Dendritic cell treated with granulocyte-macrophage colony-stimulating factor and Interleukin-4, amounts not matched to agents 40 ng/mL and 50 ng/mL, for 4 days (primary cell): ENCODE data around the gene NT5DC3.
A peak's percentile ranks its signal among the peaks of the same experiment; 100 is the strongest.

Source experiments
- H3K27ac Mint-ChIP-seq: one replicate; pipeline ENCODE4 v1.8.0; 2022; ENCODE audit warnings: mild to moderate bottlenecking, mixed read lengths
- H3K27me3 Mint-ChIP-seq: one replicate; pipeline ENCODE4 v1.8.0; 2022; ENCODE audit warnings: mild to moderate bottlenecking, mixed read lengths
- H3K36me3 Mint-ChIP-seq: one replicate; pipeline ENCODE4 v1.8.0; 2022; ENCODE audit warnings: low read depth, mixed read lengths
- H3K4me1 Mint-ChIP-seq: one replicate; pipeline ENCODE4 v1.8.0; 2022; ENCODE audit warnings: low read depth, mixed read lengths
- H3K4me3 Mint-ChIP-seq: one replicate; pipeline ENCODE4 v1.8.0; 2022; ENCODE audit warnings: mild to moderate bottlenecking, moderate library complexity, mixed read lengths
- H3K9me3 Mint-ChIP-seq: one replicate; pipeline ENCODE4 v1.8.0; 2022; ENCODE audit warnings: mixed read lengths
- intact Hi-C: fragments of 100-400 bp; cut with micrococcal nuclease; formaldehyde crosslinking; loops from one replicate; pipeline ENCODE4 v1.15.0; 2022

NT5DC3 gene

DNA sequence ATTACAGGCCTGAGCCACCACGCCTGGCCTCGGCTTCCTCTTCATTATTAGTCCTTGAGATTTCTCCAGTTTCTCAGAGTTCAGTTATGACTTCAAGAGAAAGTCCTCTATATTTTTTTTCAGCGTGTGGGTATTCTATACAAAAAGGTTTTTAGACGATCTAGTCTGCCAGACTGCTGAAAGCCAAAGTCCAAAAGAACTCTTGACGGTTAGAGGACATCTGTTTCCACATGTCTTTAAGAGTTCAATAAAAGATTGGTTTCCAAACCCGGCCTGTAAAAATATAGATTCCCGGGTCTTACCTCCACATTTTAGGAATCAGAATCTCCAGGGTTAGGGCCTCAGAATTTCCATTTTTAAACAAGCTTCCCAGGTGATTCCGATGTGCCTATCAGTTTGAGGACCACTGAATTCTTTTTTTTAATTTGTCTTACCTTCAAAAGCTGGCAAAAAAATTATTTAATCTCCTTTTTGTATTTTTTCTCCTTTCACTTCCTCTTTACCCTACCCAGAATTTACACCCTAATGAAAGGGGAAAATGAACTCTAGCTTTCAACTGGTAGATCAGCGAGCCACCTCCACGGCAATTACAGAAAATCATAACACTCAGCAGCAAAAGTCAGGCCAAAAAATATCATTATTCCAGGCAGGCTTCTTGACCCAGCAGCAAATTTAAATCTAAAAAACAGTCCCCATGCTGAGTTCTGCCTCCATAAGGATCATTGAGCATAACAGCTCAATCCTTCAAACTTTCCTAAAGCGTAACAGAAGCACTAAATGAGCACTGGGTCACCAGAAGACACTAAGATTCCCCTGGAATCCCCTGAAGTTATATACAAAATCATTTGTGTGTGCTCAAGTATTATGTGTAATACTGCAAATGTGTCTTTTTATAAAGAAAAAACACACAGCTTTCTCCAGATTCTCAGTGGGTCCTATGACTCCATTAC, 8.7 kb downstream of the NT5DC3 start:
- Mint-ChIP-seq H3K27ac (peak overlapping the region; percentile 83), H3K4me3 (peak overlapping the region; percentile 59), H3K36me3 (peaks cover 7% of the 10 kb centered on the region), H3K27me3 (no peaks in the 10 kb centered on the region), H3K4me1 (peaks cover 65% of the 10 kb centered on the region), H3K9me3 (no peaks in the 10 kb centered on the region)
- intact Hi-C loops = no loop called here

DNA sequence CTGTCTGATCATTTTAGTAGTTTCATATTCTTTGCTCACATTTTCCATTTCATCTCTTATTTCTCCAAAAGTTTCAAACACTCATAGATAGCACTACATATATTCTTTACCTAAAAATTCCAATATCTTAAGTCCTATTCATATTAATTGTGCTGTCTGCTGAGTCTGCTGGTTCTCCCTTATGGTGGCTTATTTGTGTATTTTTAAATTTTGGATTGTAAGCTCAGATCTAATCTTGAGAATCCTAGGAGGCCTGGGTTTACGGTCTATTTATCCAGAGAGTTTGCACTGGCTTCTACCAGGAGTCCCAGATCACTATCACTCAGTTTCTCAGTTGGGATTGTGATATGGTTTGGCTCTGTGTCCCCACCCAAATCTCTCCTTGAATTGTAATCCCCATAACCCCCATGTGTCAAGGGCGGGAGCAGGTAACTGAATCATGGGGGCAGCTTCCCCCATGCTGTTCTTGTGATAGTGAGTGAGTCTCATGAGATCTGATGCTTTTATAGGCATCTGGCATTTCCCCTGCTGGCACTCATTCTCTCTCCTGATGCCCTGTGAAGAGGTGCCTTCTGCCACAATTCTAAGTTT, 10.2 kb downstream of the NT5DC3 start:
- intact Hi-C loops = no loop called here
- H3K4me3 Mint-ChIP-seq = no peak overlapping the region
- H3K9me3 Mint-ChIP-seq = no peaks in the 10 kb centered on the region
- no peaks in the 10 kb centered on the region for H3K36me3 Mint-ChIP-seq
- peaks cover 71% of the 10 kb centered on the region for H3K4me1 Mint-ChIP-seq
- H3K27ac Mint-ChIP-seq = peak overlapping the region; percentile 83
- H3K27me3 Mint-ChIP-seq = no peaks in the 10 kb centered on the region

DNA sequence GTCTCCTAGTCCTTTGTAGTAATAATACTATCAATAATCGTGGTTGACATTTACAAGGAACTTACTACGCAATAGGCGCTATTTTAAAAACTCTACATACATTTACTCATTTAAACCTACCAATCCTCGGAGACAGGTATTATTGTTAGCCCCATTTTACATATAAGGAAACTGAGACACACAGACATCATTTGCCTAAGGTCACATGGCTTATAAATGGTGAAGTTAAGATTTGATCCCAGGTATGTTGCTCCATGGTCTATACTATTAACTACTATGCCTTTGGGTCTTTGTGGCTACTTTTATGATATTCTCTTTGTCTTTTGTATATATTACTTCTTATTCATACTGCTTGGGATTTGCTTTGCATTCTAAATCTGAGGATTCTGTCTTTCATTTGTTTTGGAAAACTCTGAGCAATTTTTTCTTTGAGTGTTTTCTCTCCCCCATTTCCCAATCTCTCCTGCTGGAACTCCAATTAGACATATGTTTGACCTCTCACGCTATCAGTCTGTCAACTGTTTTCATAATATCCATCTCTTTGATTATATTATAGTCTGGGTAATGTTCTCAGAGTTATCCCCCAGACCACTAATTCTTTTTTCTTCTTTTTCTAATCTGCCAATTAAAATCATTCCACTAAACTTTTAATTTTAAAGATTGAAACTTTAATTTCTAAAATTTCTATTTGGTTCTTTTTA, 10.9 kb downstream of the NT5DC3 start:
- Mint-ChIP-seq H3K9me3 (no peaks in the 10 kb centered on the region), H3K27me3 (no peaks in the 10 kb centered on the region), H3K4me1 (peaks cover 76% of the 10 kb centered on the region), H3K36me3 (no peaks in the 10 kb centered on the region), H3K4me3 (no peak overlapping the region), H3K27ac (peak overlapping the region; percentile 59)
- intact Hi-C loops = no loop called here

DNA sequence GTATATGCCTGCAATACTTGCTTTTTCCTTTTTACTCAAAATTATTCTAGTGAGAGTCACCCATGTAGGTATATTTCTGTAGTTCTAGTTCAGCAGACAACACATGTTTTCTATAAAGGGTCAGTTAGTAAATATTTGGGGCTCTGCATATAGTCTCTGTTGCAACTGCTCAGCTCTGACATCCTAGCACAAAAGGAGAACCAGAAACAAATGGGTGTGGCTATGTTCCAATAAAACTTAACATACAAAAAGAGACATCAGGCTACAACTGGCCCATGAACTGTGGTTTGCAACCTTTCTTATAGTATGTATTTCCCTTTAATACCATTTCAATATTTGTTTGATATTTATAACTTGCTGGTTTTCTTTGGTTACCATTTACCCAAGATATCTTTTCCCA, 11.9 kb downstream of the NT5DC3 start:
- Mint-ChIP-seq H3K27me3 (no peaks in the 10 kb centered on the region), H3K27ac (peak overlapping the region; percentile 59), H3K4me3 (no peak overlapping the region), H3K4me1 (peaks cover 75% of the 10 kb centered on the region), H3K36me3 (no peaks in the 10 kb centered on the region), H3K9me3 (no peaks in the 10 kb centered on the region)
- intact Hi-C loops = no loop called here

DNA sequence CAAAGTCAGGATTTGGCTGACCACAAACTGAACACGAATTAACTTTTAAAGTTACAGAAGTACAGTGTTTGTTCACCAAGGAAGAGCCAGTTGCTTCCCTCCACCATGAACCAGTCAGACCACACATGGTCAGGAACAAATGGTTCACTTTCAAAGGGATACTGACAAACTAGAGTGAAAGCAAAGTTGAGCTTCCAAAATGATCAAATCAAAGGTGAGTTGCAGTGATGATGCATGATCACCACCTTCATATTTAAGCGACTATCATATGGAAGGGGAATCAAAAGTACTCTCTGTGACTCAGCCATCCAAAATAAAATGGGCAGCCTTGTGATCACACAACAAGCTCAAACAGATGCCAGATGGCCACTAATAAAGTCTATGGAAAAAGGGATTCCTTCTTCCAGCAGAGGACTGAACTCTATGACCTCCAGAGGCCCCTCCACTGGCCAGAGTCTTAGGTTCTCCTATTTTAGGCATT, 13.1 kb downstream of the NT5DC3 start:
- Mint-ChIP-seq H3K36me3 (no peaks in the 10 kb centered on the region), H3K27me3 (no peaks in the 10 kb centered on the region), H3K9me3 (no peaks in the 10 kb centered on the region), H3K27ac (peak overlapping the region; percentile 59), H3K4me3 (no peak overlapping the region), H3K4me1 (peaks cover 69% of the 10 kb centered on the region)
- intact Hi-C loops = no loop called here

DNA sequence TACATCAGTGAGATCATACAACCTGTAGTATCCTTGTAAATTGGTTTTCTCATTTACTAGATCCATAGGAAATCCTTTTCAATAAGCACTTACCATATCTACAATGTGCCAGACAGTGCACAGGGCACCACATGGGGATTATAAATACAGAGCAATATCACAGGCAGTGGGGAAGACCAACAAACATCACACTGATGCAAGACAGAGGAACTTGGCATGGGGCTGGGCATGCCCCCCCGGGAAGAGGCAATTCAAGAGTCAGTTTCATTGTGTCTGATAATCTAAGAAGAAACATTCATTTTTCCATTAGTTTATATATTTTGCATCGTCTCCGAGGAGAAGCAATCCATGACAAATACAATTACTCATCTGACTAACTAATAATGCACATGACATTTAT, 16.2 kb downstream of the NT5DC3 start:
- H3K36me3 Mint-ChIP-seq = no peaks in the 10 kb centered on the region
- H3K4me1 Mint-ChIP-seq = peaks cover 37% of the 10 kb centered on the region
- H3K27ac Mint-ChIP-seq = no peak overlapping the region
- intact Hi-C loops = no loop called here
- peaks cover 10% of the 10 kb centered on the region for H3K9me3 Mint-ChIP-seq
- no peak overlapping the region for H3K4me3 Mint-ChIP-seq
- H3K27me3 Mint-ChIP-seq = no peaks in the 10 kb centered on the region

DNA sequence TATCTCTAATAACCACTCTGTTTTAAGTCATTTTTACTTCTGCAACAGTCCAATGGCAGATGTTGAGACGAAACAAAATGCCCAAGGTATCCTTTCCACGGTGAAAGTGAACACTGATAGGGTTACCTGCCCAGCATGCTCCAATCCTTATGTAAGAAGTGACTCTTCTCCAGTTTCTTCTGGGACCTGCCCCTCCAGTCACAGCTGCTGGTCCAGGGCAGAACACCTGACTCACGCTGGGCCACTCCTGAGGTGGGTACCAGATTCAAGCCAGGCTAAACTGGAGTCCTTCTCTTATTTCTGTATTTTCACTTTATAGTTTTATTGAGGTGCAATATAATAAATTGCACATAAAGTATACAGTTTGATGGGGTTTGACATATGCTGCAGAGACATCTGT, 16.7 kb downstream of the NT5DC3 start:
- H3K9me3 Mint-ChIP-seq = peaks cover 10% of the 10 kb centered on the region
- peaks cover 32% of the 10 kb centered on the region for H3K4me1 Mint-ChIP-seq

DNA sequence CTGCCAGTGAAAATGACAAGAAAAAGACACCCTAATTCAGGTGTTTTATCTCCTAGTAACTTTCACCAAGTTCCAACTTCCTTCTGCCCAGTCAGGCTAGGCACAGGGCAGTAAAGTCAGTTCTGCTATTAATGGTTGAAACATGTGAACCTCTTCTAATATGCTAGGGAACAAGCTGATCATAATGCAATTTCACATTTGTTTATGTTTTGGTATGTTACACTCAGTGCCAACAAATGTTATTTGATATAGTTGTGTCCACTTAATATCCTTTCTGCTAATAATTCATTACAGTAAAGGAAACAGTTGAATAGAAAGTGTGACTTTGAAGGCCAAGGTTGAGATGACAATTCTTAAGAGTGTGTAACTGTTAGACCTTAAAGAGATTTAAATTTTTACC, 17.2 kb downstream of the NT5DC3 start:
- H3K4me1 Mint-ChIP-seq = peaks cover 28% of the 10 kb centered on the region
- no peaks in the 10 kb centered on the region for H3K36me3 Mint-ChIP-seq
- no peak overlapping the region for H3K27ac Mint-ChIP-seq
- intact Hi-C loops = no loop called here
- H3K4me3 Mint-ChIP-seq = no peak overlapping the region
- no peaks in the 10 kb centered on the region for H3K27me3 Mint-ChIP-seq
- peaks cover 10% of the 10 kb centered on the region for H3K9me3 Mint-ChIP-seq

More for the DNA sequence above, 16.7 kb downstream of the NT5DC3 start:
- Mint-ChIP-seq H3K27me3 (no peaks in the 10 kb centered on the region), H3K27ac (no peak overlapping the region), H3K4me3 (no peak overlapping the region), H3K36me3 (no peaks in the 10 kb centered on the region)
- intact Hi-C loops = no loop called here

DNA sequence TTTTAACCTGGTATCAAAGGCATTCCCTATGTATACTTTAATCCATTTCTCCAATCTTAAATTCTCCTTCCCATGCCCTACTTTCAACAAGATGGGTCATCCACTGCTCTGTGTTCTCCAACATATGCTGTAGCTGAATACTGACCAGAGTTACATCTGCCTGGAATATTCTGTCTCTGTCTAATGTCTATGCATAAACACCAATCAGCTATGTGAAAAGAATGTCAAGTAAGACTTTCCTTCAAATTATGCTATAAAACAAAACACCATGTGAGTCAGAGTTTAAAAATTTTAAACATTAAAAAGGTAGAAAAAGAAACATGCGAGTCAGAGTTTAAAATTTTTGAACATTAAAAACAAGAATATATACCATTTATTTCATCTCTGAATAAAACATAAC, 19.3 kb downstream of the NT5DC3 start:
- intact Hi-C loops = no loop called here
- H3K4me1 Mint-ChIP-seq = peaks cover 28% of the 10 kb centered on the region
- H3K36me3 Mint-ChIP-seq = no peaks in the 10 kb centered on the region
- H3K27me3 Mint-ChIP-seq = no peaks in the 10 kb centered on the region
- no peak overlapping the region for H3K4me3 Mint-ChIP-seq
- peaks cover 10% of the 10 kb centered on the region for H3K9me3 Mint-ChIP-seq
- H3K27ac Mint-ChIP-seq = no peak overlapping the region

DNA sequence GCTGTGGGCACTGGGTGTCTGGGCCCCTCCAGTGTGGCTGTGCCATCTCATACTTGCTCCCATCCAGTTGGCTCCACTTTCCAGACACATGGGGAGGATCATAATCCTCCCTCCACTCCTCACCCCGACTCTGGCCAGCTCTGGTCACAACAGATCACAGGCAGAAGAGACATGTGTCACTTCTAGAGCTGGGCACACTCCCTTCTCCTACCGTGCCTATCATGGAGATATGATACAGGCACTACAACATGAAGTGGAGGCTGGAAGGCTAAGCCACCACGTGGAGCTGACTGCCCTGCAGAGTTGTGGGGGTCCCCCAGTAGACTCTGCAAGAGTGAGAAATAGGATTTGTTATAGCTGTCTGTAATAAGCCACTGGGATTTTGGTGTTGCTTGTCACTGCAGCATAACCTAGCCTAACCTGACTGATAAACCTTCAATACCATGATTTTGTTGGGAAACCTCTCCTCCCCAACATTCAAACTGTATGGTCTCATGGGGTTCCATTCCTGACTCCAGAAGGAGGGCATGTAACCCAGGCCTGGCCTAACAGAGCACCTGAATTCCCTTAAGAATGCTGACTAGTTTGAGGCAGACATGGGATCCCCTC, 20.0 kb downstream of the NT5DC3 start:
- intact Hi-C loops = no loop called here
- H3K27me3 Mint-ChIP-seq = no peaks in the 10 kb centered on the region
- H3K4me1 Mint-ChIP-seq = peaks cover 23% of the 10 kb centered on the region

DNA sequence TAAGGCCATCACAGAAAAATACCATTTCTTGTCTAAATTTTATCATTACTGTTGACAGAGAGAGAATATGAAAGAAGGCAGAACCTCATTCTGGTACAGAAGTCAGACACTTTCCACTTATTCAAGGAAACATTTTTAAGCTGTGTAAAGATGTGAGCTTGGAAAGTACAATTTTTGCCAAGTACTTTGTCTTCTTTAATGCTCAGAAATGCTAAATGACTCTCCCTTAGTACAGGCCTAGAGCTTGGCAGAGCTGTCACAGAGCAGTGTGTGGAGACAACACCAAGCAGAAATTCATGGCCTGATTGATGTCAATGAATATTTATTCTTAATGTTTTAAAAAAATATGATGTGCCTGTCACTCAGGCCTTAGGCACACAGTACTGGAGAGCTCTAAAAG, 20.7 kb downstream of the NT5DC3 start:
- intact Hi-C loops = no loop called here
- Mint-ChIP-seq H3K27ac (no peak overlapping the region), H3K27me3 (no peaks in the 10 kb centered on the region), H3K36me3 (no peaks in the 10 kb centered on the region), H3K4me3 (no peak overlapping the region), H3K9me3 (peaks cover 10% of the 10 kb centered on the region), H3K4me1 (peaks cover 17% of the 10 kb centered on the region)

More for the DNA sequence above, 20.0 kb downstream of the NT5DC3 start:
- Mint-ChIP-seq H3K36me3 (no peaks in the 10 kb centered on the region), H3K27ac (no peak overlapping the region), H3K4me3 (no peak overlapping the region), H3K9me3 (peaks cover 10% of the 10 kb centered on the region)

DNA sequence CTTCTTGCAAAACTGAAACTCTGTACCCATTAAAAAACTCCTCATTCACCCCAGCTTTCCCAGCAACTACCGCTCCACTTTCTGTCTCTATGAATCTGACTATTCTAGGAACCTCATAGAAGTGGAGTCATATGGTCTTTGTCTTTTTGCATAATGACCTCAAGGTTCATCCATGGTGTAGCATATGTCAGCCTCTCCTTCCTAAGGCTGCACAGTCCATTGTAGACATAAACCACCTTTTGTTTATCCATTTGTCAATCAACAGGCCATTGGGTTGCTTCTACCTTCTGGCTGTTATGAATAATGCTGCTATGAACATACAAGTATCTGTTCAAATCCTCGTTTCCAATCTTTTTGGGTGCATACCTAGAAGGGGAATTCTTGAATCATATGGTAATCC, 21.1 kb downstream of the NT5DC3 start:
- no peaks in the 10 kb centered on the region for H3K36me3 Mint-ChIP-seq
- H3K27me3 Mint-ChIP-seq = no peaks in the 10 kb centered on the region
- peaks cover 16% of the 10 kb centered on the region for H3K4me1 Mint-ChIP-seq
- H3K4me3 Mint-ChIP-seq = no peak overlapping the region
- intact Hi-C loops = no loop called here
- no peak overlapping the region for H3K27ac Mint-ChIP-seq
- H3K9me3 Mint-ChIP-seq = peaks cover 10% of the 10 kb centered on the region

DNA sequence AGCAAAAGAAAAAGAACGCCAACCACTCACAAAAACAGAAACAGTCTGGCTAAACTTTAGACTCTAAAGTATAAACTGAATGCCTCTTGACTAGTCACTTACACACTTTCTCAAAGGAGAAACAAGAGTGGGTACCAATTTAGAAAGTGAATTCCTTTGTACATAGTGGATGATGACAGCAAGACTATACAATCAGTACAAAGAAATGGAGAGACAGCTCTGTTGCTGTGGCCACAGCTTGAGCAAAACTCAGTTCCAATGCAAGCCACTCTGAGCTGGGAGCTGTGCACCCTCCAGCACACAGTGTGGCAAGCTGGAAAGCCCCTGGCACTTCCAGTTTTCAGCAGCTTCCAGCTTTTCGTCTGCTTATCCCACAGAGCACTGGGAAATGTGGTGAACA, 21.7 kb downstream of the NT5DC3 start:
- Mint-ChIP-seq H3K9me3 (peaks cover 10% of the 10 kb centered on the region), H3K36me3 (no peaks in the 10 kb centered on the region), H3K27me3 (no peaks in the 10 kb centered on the region), H3K27ac (no peak overlapping the region), H3K4me1 (peaks cover 17% of the 10 kb centered on the region), H3K4me3 (no peak overlapping the region)
- intact Hi-C loops = no loop called here

DNA sequence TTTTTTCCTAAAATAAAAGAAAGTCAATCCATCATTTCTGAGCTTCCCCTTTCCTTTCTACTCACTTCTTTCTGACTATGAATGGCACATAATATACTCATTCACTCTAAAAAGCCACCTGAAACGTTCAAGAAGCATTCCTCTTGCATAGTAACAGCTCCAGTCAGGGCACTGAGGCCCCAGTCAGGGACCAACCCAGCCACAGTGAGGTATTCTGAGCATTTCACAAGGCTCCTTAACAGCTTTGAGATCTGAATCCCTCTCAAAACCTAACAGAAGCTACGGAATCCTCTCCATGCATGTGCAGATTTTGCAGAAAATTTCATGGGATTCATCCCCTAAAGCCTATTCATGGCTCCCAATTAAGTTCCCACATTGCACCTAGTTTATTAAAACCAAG, 23.2 kb downstream of the NT5DC3 start:
- H3K27ac Mint-ChIP-seq = no peak overlapping the region
- H3K27me3 Mint-ChIP-seq = no peaks in the 10 kb centered on the region
- intact Hi-C loops = no loop called here
- peaks cover 10% of the 10 kb centered on the region for H3K9me3 Mint-ChIP-seq
- no peaks in the 10 kb centered on the region for H3K36me3 Mint-ChIP-seq
- H3K4me1 Mint-ChIP-seq = peaks cover 23% of the 10 kb centered on the region
- H3K4me3 Mint-ChIP-seq = no peak overlapping the region
